K562 (cell line): Measurements from ENCODE around the gene ABT1. TPM values are rescaled to one million over a fixed set of nuclear protein-coding genes. Genes with fewer than 3 reads are reported as not detected.
A peak's percentile ranks its signal among the peaks of the same experiment; 100 is the strongest.

Experiments used
- CBFA2T2 ChIP-seq: fragments of 450-650 bp; conservative IDR thresholded peaks from 2 replicates; pipeline ENCODE4 v1.6.1; 2017; ENCODE audit warnings: mild to moderate bottlenecking
- CEBPB ChIP-seq: fragments of 450-650 bp; IDR thresholded peaks from 2 replicates; pipeline ENCODE4 v1.6.1; 2016; ENCODE audit warnings: missing genetic modification characterization, missing compliant biosample characterization
- EP400 ChIP-seq: fragments of 450-650 bp; IDR thresholded peaks from 2 replicates; pipeline ENCODE4 v1.6.1; 2017; ENCODE audit warnings: antibody characterized with exemption, mild to moderate bottlenecking, moderate library complexity
- FOSL1 ChIP-seq: fragments of 200-800 bp; sonication (Bioruptor generic); conservative IDR thresholded peaks from 2 replicates; pipeline ENCODE4 v1.6.1; 2016; ENCODE audit warnings: missing genetic modification characterization, missing compliant biosample characterization
- JUND ChIP-seq, 2 experiments: IDR thresholded peaks; 2 replicates in 1 of 2; 3 replicates in 1 of 2; pipeline ENCODE4 v1.6.1; 2011; ENCODE audit warnings: borderline replicate concordance in 2 of 2, low read depth in 2 of 2, low read length in 2 of 2, improper control_type of control experiment in 1 of 2, missing biosample characterization in 1 of 2, missing genetic modification characterization in 1 of 2, missing genetic modification reagents in 1 of 2
- MTA3 ChIP-seq: fragments of 450-650 bp; formaldehyde crosslinking; IDR thresholded peaks from 2 replicates; pipeline ENCODE4 v1.6.1; 2017; ENCODE audit warnings: mild to moderate bottlenecking, borderline replicate concordance
- MXI1 ChIP-seq: IDR thresholded peaks from 2 replicates; pipeline ENCODE4 v1.6.1; 2011; ENCODE audit warnings: low read depth, mild to moderate bottlenecking, improper control_type of control experiment, low read length
- NR2C1 ChIP-seq, 2 experiments: fragments of 450-650 bp; IDR thresholded peaks; 2 replicates each; pipeline ENCODE4 v1.6.1; 2017; ENCODE audit warnings: mild to moderate bottlenecking in 2 of 2, antibody characterized with exemption in 1 of 2, inconsistent platforms in 1 of 2, missing compliant biosample characterization in 1 of 2, missing genetic modification characterization in 1 of 2
- ZNF395 ChIP-seq: fragments of 200-800 bp; sonication (Bioruptor generic); IDR thresholded peaks from 2 replicates; pipeline ENCODE4 v1.6.1; 2017; ENCODE audit warnings: missing genetic modification characterization, missing compliant biosample characterization
- ZNF586 ChIP-seq: fragments of 450-650 bp; formaldehyde crosslinking; conservative IDR thresholded peaks from 2 replicates; pipeline ENCODE4 v1.4.0; 2020; ENCODE audit warnings: mild to moderate bottlenecking, moderate library complexity
- polyA plus RNA-seq, 8 experiments: library from polyadenylated mRNA; depleted of rRNA in 4 of 8; stranded (reverse) in 5 of 8; unstranded in 3 of 8; fragments of >200 nt; fragmentation: Nextera tagmentation in 2 of 8; fragmentation: Illumina TruSeq in 1 of 8; extraction: Ambion mirVana in 2 of 8; extraction: Trizol in 1 of 8; gene quantifications; 2 replicates each; pipeline versions ENCODE4 v1.2.1 to v1.2.3, GENCODE V29; 2011 to 2014; ENCODE audit warnings: inconsistent platforms in 1 of 8, missing spikeins in 1 of 8
- total RNA-seq, 7 experiments: library from RNA; depleted of rRNA in 6 of 7; stranded (reverse); fragments of >200 nt in 6 of 7; fragmentation: Illumina TruSeq in 2 of 7; extraction: Trizol in 2 of 7; gene quantifications; 2 replicates each; pipeline versions ENCODE4 v1.2.1 to v1.2.3, GENCODE V29; 2011 to 2021; ENCODE audit warnings: low replicate concordance in 1 of 7
- TF ChIP-seq, protein P1 (sequence below): fragments of 250-450 bp; sonication (Bioruptor Pico); IDR thresholded peaks from 2 replicates; pipeline ENCODE4 v1.4.0; 2020; ENCODE audit warnings: mild to moderate bottlenecking, moderate library complexity, borderline replicate concordance
- TF ChIP-seq, protein P2 (sequence below): fragments of 450-650 bp; IDR thresholded peaks from 2 replicates; pipeline ENCODE4 v1.6.1; 2016; ENCODE audit warnings: mild to moderate bottlenecking, moderate library complexity

Gene ABT1
- total and polyA plus RNA-seq, 9 of the 15 experiments (the other 6 are each of a cell fraction or from before 2014, with no cell fraction given): 8.8 to 52.7 (median 40.7) TPM

DNA sequence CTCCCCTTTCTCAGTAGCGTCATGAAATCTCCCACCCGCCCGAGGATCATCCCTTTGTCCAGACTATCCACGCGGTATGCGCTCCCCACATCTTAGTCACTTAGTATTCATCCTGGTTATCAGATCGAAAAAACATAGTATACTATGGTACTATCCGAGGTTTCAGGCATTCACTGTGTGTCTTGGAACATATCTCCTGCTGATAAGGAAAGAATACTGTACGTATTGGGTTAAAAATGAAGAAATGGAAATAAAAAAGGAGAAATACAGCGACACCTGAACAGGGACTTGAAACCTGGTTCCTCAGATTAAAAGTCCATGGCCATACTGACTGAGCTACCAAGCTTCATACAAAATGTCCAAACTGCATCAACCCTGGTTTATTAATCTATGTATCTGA, 44.5 kb upstream of the ABT1 start (continued):
- TF ChIP-seq EP400 (peak; percentile 48; the same call in 1 of the 2 replicates), ZNF395 (CRISPR knock-in tag) (no peak), FOSL1 (tag) (peak; percentile 51), ZNF586 (CRISPR knock-in tag) (no peak), CEBPB (no peak), MTA3 (0 out of 2 replicates have a peak, but pooled peaks have one; percentile 29), JUND (IDR thresholded peaks at IDR 0.05; ENCODE audit: borderline replicate concordance, low read depth, low read length) (0 out of 2 replicates have a peak, but pooled peaks have one; percentile 15), JUND (tag; IDR thresholded peaks at IDR 0.05; ENCODE audit: borderline replicate concordance, low read depth, low read length) (no peak; the same call in 1 of the 3 replicates), CBFA2T2 (no peak), MXI1 (no peak), NR2C1 (IDR thresholded peaks at IDR 0.05) (peak; percentile 38; the same call in 1 of the 2 replicates), NR2C1 (tag; IDR thresholded peaks at IDR 0.05) (no peak)
- TF ChIP-seq, protein P1, sequence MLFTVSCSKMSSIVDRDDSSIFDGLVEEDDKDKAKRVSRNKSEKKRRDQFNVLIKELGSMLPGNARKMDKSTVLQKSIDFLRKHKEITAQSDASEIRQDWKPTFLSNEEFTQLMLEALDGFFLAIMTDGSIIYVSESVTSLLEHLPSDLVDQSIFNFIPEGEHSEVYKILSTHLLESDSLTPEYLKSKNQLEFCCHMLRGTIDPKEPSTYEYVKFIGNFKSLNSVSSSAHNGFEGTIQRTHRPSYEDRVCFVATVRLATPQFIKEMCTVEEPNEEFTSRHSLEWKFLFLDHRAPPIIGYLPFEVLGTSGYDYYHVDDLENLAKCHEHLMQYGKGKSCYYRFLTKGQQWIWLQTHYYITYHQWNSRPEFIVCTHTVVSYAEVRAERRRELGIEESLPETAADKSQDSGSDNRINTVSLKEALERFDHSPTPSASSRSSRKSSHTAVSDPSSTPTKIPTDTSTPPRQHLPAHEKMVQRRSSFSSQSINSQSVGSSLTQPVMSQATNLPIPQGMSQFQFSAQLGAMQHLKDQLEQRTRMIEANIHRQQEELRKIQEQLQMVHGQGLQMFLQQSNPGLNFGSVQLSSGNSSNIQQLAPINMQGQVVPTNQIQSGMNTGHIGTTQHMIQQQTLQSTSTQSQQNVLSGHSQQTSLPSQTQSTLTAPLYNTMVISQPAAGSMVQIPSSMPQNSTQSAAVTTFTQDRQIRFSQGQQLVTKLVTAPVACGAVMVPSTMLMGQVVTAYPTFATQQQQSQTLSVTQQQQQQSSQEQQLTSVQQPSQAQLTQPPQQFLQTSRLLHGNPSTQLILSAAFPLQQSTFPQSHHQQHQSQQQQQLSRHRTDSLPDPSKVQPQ (CRISPR knock-in tag): no peak
- TF ChIP-seq, protein P2, sequence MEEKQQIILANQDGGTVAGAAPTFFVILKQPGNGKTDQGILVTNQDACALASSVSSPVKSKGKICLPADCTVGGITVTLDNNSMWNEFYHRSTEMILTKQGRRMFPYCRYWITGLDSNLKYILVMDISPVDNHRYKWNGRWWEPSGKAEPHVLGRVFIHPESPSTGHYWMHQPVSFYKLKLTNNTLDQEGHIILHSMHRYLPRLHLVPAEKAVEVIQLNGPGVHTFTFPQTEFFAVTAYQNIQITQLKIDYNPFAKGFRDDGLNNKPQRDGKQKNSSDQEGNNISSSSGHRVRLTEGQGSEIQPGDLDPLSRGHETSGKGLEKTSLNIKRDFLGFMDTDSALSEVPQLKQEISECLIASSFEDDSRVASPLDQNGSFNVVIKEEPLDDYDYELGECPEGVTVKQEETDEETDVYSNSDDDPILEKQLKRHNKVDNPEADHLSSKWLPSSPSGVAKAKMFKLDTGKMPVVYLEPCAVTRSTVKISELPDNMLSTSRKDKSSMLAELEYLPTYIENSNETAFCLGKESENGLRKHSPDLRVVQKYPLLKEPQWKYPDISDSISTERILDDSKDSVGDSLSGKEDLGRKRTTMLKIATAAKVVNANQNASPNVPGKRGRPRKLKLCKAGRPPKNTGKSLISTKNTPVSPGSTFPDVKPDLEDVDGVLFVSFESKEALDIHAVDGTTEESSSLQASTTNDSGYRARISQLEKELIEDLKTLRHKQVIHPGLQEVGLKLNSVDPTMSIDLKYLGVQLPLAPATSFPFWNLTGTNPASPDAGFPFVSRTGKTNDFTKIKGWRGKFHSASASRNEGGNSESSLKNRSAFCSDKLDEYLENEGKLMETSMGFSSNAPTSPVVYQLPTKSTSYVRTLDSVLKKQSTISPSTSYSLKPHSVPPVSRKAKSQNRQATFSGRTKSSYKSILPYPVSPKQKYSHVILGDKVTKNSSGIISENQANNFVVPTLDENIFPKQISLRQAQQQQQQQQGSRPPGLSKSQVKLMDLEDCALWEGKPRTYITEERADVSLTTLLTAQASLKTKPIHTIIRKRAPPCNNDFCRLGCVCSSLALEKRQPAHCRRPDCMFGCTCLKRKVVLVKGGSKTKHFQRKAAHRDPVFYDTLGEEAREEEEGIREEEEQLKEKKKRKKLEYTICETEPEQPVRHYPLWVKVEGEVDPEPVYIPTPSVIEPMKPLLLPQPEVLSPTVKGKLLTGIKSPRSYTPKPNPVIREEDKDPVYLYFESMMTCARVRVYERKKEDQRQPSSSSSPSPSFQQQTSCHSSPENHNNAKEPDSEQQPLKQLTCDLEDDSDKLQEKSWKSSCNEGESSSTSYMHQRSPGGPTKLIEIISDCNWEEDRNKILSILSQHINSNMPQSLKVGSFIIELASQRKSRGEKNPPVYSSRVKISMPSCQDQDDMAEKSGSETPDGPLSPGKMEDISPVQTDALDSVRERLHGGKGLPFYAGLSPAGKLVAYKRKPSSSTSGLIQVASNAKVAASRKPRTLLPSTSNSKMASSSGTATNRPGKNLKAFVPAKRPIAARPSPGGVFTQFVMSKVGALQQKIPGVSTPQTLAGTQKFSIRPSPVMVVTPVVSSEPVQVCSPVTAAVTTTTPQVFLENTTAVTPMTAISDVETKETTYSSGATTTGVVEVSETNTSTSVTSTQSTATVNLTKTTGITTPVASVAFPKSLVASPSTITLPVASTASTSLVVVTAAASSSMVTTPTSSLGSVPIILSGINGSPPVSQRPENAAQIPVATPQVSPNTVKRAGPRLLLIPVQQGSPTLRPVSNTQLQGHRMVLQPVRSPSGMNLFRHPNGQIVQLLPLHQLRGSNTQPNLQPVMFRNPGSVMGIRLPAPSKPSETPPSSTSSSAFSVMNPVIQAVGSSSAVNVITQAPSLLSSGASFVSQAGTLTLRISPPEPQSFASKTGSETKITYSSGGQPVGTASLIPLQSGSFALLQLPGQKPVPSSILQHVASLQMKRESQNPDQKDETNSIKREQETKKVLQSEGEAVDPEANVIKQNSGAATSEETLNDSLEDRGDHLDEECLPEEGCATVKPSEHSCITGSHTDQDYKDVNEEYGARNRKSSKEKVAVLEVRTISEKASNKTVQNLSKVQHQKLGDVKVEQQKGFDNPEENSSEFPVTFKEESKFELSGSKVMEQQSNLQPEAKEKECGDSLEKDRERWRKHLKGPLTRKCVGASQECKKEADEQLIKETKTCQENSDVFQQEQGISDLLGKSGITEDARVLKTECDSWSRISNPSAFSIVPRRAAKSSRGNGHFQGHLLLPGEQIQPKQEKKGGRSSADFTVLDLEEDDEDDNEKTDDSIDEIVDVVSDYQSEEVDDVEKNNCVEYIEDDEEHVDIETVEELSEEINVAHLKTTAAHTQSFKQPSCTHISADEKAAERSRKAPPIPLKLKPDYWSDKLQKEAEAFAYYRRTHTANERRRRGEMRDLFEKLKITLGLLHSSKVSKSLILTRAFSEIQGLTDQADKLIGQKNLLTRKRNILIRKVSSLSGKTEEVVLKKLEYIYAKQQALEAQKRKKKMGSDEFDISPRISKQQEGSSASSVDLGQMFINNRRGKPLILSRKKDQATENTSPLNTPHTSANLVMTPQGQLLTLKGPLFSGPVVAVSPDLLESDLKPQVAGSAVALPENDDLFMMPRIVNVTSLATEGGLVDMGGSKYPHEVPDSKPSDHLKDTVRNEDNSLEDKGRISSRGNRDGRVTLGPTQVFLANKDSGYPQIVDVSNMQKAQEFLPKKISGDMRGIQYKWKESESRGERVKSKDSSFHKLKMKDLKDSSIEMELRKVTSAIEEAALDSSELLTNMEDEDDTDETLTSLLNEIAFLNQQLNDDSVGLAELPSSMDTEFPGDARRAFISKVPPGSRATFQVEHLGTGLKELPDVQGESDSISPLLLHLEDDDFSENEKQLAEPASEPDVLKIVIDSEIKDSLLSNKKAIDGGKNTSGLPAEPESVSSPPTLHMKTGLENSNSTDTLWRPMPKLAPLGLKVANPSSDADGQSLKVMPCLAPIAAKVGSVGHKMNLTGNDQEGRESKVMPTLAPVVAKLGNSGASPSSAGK: peak; percentile 56
